HG02981 (cell line): Measurements from ENCODE around the gene TSPEAR.

Experiments used
- ATAC-seq: cut with Tn5 transposase; IDR thresholded peaks from one replicate; pipeline ENCODE4 v1.9.1; 2021; ENCODE audit warnings: mild to moderate bottlenecking, moderate library complexity; ENCODE audit not compliant: unreplicated experiment

Gene TSPEAR

DNA sequence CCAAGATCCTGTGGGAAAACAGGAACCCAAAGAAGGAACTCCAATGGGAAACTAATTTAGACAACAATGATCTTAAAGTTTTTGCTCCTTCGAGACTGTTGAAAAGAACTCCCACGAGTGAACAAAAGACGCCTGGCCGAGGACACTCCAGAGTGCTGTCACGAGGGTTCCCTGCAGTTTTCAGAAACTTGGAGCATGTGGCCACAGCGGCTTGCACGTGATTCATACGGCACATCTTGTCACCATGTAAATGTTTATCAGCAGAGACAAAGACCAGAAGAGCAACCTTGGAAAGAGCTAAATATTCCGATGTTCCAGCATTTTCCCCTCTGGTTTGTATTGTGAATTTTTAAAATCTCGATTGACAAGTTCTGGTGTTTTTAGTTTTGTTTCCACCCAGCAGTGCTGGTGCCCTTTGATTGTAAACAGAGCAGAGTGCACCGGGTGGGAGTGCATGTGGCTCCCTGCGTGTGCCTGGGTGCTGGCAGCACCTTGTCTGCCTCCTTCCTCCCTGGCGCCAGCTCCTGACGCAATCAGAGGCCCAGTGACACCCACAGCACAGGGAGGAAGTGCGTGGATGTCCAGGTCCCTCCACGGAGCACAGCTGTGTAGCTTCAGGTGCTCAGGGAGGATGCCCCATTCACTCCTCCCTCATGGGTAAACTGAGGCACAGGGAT, 233.1 kb downstream of the TSPEAR start:
- no peak for ATAC-seq

DNA sequence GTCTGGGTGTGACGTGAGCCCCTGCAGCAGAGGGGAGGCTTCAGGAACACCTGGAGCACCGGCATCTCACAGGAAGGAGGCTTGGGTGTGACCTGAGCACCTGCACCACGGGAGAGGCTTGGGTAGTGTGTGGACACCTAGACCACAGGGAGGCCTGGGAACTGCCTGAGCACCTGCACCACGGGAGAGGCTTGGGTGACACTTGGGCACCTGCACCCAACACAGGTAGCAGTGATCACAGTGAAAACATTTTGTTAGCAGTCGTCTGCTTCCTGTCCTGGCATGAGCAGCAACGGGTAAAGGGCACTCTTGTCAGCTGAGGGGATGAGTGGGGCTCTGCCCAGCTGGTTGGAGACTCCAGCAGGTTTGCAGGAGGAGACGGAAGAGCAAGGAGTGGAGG, 233.7 kb downstream of the TSPEAR start:
- no peak for ATAC-seq

GRCh38 chr21:44477131-44477530, 234.2 kb downstream of the TSPEAR start:
- no peak for ATAC-seq

DNA sequence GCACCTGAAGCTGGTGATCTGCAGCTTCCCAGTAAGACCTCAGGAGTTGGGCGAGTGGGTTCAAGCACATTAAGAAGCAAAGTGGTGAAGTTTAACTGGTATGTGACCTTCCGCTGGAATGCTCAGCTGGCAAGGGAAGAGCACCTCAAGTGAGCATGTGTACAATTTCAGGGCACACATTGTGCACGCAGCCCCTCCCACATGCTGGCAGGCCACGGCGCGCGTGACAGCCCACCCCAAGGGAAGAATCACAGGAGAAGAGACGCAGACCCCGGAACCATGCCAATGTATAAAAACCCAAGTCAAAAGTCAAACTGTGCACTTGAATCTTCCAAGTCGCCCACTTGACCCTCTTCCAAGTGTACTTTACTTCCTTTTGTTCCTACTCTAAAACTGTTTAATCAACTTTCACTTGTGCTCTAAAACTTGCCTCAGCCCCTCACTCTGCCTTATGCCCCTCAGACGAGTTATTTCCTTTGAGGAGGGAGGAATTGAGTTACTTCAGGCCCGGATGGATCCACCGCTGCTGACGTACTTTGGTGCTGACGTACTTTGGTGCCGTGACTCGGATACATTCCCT, 236.0 kb downstream of the TSPEAR start:
- no peak for ATAC-seq

GRCh38 chr21:44473915-44474555, 237.3 kb downstream of the TSPEAR start:
- ATAC-seq = no peak

DNA sequence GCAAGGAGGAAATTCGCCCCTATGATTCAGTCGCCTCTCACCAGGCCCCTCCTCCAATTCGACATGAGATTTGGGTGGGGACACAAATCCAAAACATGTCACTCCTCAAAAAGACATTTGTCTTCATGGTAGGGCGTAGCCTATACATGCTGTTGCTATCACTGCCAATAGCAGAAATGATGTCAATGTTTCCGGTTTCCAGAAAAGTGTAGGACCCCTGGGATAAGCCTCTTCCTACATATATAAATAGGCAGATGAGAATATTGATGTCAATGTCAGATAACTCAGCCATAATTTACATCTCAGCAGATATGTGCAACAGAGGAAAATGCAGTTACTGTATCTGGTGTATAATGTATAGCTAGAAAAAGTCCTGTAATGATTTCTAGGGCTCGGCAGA, 239.4 kb downstream of the TSPEAR start:
- ATAC-seq = no peak

DNA sequence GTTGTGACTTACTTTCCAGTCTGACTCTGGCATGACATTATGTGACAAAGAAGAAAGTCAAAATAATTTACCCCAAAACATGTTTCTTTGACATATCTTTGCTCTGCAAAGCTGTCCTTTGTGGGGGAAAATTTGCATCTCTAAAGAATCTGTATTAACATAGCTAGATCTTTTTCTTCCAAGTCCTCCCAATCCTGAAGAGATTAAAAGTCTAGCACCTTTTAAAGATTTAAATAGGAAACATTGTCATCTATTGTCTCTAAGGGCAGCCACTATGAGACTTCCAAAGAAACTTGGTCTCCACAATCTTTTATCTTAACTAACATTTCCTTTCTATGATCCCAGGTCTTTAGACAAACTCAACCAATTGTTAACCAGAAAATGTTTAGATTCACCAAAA, 240.0 kb downstream of the TSPEAR start:
- no peak for ATAC-seq

DNA sequence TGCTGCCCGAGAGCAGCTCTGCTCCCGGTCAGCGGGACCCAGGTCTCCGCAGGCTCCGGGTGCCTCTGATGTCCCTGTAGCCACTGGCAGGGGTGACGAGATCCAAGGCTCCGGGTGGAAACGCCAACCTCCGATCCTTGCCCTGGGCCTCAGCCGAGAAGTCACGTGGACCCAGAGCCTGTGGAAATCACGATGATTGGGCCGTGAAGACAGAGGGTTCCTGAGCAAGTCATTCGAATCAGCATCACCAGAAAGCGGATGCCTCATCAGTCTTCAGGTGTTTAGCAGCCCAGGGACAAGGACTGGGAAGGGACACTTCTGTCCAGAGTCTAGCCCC, 243.5 kb downstream of the TSPEAR start:
- no peak for ATAC-seq

GRCh38 chr21:44466996-44467858, 244.1 kb downstream of the TSPEAR start:
- no peak for ATAC-seq

DNA sequence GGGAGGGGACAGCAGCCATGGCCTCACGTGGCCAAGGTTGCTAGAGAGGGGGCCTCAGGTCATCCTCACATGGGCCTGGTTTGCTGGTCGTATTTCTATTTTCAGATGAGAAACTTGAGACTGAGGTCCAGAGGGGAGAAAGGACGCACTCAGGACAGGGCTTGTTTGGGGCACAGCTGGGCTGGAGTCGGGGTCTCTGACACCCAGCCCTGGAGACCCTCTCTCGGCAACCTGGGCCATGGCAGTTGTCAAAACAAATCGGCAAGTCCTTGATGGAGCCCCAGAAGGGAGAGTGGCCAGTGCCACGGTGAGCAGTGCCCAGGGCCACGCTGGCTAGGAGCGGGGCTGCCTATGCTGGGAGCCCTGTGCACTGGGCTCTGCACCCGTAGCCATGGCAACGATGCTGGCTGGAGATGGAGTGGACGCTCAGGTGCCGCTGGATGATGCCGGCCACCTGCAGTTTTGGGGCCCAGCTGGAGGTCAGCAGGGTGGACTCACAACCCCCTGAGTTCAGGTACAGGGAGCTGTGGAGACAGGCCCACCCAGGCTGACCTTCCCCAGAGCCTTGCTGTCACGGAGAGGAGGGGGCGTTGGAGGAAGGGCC, 244.9 kb downstream of the TSPEAR start:
- ATAC-seq = no peak

- no peak for ATAC-seq
Observed at GRCh38 chr21:44464351-44464750, 247.0 kb downstream of the TSPEAR start.

DNA sequence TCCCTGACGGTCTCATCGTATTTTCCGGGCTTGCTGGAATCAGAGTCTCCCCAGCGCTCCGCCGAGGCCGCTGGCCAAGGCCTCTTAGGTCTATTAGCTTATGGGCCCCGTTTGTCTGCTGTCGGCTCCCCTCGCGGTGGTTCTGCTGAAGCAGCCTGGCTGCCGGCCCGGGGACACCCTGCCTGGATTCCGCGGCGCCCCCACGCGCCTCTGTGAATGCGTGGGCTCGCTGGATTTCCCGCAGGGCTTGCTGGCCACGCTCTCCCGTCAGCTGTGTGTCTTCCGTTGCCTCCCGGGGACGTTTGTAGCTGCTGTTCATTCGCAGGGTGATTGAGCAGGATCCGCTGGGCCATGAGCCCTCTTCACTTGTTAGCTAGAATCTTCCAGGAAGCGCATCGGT, 247.6 kb downstream of the TSPEAR start:
- no peak for ATAC-seq

GRCh38 chr21:44462834-44463200, 248.6 kb downstream of the TSPEAR start:
- ATAC-seq = no peak

GRCh38 chr21:44462086-44462833, 249.1 kb downstream of the TSPEAR start:
- no peak for ATAC-seq

- no peak for ATAC-seq
Observed at GRCh38 chr21:44461464-44462001, 249.8 kb downstream of the TSPEAR start.

DNA sequence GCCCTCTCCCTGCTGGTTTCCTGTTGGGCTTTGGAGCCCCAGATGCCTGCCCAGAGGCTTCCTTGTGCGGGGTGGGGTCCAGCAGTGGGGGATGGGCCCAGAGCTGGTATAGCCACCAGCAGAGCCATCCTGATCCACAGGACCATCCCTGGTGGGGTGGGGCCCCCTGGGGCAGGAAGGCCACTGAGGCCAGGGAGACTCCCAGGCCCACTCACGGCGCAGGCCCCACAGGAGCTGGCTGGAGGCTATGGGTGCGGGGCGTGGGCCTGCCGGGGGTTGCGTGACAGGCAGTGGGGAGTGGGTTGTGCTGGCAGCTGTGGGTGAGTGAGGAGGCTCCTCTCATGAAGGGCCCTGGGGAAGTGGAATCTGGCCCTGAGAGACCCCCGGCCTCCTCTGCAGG, 250.4 kb downstream of the TSPEAR start:
- ATAC-seq = no peak

DNA sequence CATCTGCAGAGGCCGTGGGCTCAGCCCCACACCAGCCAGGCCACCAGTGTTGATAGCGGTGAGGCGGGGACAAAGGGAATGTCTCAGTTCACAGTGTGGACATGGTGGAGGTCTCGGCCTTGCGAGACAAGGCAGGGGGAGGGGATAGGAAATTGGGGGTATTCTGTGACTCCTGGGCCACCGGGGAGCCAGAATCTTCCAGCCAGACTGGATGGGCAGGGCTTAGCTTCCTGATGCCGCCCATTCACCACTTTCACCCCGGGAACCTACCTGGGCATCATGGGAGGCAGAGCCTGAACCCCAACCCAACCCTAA, 251.0 kb downstream of the TSPEAR start:
- no peak for ATAC-seq

- no peak for ATAC-seq
Observed at GRCh38 chr21:44459712-44460440, 251.5 kb downstream of the TSPEAR start.

DNA sequence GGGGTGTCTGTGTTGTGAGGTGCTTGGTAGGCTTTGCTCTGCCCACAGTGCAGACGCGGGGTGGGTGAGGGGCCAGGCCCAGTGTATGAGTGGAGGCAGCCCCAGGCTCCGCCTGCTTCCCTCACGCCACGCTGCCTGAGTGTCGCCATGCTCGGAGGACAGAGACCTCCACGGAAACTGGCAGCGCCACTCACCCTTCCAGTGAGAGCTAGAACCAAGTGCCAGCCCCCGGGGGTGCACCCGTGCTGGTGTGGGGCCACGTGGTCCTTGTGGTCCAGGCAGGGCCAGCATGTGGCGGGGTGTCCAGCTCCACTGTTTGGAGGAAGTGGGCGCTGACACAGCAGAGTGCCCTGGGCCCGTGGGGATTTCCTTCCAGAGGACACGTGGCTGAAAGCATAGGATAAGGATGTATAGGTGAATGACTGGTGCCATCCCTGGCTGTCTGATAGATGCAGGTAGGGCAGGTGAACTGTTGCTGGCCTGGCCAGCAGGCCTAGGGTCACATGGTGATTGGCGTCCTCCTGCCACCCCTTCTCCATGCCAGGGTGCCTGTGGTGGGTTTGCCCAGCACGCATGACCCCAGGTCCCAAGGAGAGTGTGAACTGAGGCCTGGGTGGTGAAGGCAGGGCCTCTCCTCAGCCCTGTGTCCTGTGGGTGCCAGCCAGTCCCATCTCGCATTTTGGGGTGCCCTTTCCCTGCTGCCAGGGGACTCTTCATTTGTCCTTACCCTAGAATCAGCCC, 252.2 kb downstream of the TSPEAR start:
- ATAC-seq = no peak
